DMS 273 (cell line): Measurements from ENCODE around the gene CDC42SE1.
"Not testable (repeated sequence)": the region's sequence is repeated elsewhere in the genome, so short reads cannot be mapped to it uniquely, and the experiment has no call there.

ENCODE experiments used
- DNase-seq: peaks from one replicate; lab custom pipeline; 2025; ENCODE audit not compliant: unreplicated experiment; lab: John Stamatoyannopoulos, UW

The CDC42SE1 gene, protein sequence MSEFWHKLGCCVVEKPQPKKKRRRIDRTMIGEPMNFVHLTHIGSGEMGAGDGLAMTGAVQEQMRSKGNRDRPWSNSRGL

DNA sequence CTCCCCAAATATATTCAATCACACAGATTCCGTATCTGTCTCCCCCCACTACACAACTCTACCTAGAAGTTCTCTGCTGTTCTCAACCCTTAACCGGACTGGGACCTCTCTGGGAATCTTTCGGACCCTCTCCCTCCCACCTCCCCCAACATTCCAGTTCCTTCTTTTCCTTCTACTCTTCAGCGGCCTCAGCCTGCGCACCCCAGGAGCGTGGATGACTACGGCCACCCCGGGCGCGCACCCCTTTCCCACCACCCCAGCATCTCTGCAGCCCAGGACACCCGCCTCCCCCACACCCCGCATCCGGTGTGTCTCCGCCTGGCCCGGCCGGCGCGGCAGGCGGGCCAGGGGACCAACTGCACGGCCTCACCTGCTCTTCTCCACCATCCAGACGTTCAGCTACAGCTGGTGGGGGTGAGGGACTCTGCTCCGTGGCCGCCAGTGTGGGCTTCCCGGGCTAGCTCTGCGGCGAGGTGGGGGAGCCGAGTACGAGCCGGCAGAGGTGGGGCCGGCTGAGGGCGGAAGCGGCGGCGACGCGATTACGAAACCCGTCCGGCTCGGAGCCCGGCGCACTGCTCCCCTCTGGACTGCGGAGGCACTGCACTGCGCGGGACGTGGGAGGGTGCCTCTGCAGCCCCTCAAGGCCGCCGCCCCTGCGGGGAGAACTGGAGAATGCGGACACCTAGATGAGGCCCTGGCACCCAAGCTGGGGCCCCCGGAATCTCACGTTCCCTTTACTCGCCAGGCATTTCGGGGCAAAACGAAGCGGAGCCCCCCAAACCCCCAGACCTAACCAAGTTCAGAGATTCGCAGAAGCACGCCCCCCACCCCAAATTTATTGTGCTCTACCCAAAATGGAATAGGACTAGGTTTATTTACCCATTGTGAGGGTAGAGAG is at the start of gene CDC42SE1:
TSS of gene CDC42SE1 (minus strand) at position 514 of the 898 bp plus-strand sequence. CDS start 3,892 bp downstream, outside the sequence.
- peak; percentile 100 for DNase-seq

GRCh38 chr1:151108331-151108730 is 48.9 kb upstream of the CDC42SE1 start:
- DNase-seq = no peak

DNA sequence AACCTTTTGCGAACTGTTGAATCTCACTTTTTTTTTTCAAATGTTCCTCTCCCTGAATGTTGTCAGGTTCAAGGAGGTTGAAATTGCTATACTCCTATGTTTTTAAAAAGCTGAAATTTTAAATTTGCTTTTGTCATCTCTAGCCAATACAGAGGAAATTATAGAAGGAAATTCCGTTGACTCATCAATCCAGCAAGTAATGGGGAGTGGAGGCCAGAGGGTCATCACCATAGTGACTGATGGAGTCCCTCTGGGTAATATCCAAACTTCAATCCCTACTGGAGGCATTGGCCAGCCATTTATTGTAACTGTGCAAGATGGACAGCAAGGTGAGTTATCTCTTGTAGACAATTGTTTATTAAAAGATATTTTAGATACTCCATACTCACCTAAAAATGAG is 47.5 kb upstream of the CDC42SE1 start:
- no peak for DNase-seq

GRCh38 chr1:151104630-151105029 is 45.2 kb upstream of the CDC42SE1 start:
- no peak for DNase-seq

DNA sequence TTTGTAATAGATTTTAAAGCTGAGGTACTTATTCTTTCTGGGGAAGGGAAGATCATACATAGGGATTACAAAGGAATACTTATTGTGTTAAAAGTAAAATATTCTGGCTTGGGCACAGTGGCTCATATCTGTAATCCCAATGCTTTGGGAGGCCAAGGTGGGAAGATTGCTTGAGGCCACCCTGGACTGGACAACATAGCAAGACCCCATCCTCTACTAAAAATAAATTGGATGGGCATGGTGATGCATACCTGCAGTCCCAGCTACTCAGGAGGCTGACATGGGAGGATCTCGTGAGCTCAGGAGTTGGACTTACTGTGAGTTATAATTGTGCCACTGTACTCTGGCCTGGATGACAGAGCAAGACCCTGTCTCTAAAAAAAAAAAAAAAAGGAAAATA is 38.7 kb upstream of the CDC42SE1 start:
- DNase-seq = no peak

- not testable (repeated sequence) for DNase-seq
These were observed 38.0 kb upstream of the CDC42SE1 start for GRCh38 chr1:151097426-151097825.

- no peak for DNase-seq
These were observed 26.6 kb upstream of the CDC42SE1 start for GRCh38 chr1:151085953-151086559.

DNA sequence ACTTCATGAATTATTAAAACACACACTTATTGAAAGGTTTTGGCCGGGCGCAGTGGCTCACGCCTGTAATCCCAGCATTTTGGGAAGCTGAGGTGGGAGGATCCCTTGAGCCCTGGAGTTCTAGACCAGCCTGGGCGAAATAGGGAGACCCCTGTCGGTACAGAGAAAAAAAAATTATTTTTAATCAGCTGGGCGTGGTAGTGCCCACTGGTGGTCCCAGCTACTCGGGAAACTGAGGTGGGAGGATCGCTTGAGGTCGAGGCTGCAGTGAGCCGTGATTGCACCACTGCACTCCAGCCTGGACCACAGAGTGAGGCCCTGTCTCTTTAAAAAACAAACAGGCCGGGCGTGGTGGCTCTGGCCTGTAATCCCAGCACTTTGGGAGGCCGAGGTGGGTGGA is 12.8 kb upstream of the CDC42SE1 start:
- DNase-seq = peak; percentile 97

DNA sequence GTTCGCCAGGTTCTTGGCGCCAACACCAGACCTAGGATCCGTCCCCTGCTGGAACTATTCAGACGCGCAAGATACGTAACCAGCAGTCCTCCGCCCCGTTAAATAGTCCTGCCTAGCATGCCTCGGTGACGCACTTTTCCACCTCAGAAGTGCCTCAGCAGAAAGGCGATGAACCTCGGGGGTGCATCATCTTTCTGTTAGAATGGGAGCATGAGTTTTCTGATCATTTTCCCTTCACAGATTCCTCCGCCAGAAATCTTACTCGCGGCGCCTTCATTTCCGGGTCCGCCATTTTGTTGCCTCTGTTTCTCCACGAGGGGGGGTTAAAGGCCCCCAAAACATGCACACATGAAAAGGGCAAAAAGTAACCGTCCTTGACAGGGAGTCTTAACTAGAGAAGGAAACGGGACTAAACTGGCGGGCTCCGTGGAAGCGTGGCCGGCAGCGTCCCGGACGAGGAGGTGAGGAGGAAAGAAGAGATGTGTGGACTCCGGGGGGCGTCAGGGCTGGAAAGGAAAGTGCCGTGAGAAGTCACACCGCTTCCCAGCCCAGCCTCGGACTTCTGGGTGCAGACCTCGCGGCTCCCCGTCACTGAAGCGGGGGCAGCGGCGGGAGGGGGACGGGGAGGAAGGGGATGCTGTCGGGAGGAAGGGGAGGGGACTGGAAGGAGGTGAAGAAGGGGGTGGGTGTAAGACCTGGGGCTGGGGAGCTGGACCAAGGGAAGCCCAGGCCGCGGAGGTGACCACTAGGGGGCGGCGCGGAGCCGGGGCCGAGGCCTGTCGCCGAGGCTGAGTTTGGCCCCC is 11.3 kb upstream of the CDC42SE1 start, which contains the start of gene GABPB2:
TSS of gene GABPB2 (plus strand) at position 288 of the 803 bp plus-strand sequence. CDS start 17,429 bp downstream, outside the sequence.
- DNase-seq = peak; percentile 100

DNA sequence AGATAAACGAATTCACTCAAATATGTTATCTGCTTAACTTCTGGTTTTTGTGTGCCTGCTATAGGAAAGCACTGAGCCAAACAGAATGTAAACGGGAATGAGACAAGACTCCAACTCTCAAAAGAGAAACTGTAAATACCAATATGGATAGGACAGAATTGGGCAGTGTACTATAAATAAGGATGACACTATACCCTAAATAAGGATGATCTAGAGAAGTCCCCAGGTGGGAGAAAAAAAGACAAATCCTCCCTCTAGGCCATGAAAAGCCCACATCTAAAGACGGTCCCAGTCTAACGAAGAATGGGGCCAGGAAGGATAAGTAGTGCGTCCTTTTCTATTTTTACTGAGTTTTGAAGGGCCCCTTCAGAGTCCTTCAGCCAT is 9.7 kb upstream of the CDC42SE1 start:
- DNase-seq = no peak

DNA sequence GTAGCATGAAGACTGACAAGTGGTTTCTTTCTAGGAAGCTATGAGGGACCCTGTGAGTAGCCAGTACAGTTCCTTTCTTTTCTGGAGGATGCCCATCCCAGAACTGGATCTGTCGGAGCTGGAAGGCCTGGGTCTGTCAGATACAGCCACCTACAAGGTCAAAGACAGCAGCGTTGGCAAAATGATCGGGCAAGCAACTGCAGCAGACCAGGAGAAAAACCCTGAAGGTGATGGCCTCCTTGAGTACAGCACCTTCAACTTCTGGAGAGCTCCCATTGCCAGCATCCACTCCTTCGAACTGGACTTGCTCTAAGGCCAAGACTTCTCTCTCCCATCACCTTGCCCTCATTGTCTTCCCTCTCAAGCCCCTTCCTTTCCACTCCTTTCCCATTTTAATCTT is 7.8 kb upstream of the CDC42SE1 start:
- DNase-seq = no peak

DNA sequence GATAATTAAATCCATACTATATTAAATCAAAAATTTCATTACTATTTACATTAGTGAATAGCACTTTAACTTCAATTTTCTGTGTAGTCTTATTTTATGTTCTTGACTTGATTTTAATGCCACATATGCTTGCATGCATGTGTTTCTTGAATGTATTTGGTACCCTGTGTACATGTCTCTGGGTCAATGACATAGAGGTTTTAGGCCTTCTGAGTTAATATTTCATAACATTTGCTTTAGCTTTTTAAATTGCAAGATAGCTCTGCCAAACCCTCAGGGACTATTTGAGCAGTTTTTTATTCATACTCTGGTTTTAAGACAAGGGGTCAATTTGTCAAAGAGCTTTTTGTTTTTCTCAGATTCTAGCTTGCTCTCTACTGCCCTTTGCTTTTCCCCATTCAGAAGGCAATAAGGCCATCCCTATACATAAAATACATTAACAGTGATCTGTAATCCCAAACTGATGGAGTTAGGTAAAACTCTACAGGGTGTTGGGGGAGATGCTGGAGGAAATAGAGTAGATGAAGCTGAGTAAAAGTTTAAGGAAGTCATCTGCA is 5.7 kb upstream of the CDC42SE1 start:
- no peak for DNase-seq

DNA sequence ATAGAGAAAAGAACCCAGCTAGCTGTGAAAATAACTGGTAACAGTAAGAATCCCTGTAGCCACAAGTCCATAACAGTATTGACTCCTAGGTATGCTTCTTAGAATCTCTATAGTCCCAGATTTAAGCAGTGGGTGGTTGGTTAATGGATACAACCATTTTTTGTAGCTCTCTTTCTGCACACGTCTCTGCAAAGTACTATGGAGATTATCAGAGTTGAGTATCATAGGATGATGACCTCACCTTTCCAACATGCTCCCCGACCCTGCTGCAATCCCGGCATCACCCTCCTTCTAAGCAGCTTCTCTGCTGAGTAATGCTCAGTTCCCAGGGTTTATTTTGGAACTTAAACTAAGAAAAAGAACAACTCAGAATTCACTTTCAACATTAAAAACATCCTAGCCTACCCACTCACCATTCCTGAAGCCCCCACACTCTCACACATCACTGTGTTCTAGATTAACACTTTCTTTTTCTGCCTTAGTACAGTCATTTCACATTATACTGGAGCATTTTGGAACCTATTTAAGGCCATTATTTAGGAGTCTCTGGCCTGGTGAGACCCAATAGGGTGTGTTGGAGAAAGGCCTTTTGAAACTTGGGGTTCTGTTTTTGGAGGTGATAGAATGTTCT is 3.4 kb upstream of the CDC42SE1 start:
- peak; percentile 94 for DNase-seq

DNA sequence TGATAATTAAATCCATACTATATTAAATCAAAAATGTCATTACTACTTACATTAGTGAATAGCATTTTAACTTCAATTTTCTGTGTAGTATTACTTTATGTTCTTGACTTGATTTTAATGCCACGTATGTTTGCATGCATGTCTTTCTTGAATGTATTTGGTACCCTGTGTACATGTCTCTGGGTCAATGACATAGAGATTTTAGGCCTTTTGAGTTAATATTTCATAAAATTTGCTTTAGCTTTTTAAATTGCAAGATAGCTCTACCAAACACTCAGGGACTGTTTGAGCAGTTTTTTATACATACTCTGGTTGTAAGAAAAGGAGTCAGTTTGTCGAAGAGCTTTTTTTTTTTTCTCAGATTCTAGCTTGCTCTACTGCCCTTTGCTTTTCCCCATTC is 2.3 kb upstream of the CDC42SE1 start:
- DNase-seq = no peak

GRCh38 chr1:151060657-151061421 is 1.4 kb upstream of the CDC42SE1 start:
- DNase-seq = peak; percentile 99

- DNase-seq = peak; percentile 100
These were observed 710 bp upstream of the CDC42SE1 start, which contains the start of gene MLLT11 for GRCh38 chr1:151060007-151060656. MLLT11 (plus strand) TSS chr1:151060397; CDS start chr1:151067225, 6,828 bp downstream.

DNA sequence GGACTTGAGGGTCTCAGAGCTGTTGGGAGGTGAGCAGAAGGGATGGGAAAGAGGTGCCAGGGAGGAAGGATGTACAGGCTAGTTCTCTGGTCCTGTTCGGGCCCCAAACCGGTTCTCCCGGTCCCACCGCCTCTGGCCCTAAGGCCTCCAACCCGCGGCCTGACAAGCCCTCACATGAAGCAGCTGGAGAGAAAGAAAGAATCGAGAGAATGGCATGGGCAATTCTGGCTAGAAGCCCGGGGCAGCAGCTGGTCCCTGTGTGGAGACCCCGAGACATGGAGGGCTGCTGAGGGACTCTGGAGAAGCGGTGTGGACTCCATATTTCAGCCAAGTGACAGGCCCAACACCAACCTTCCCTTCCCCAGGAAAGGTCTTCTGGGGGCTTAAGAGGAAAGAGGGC is 730 bp downstream of the CDC42SE1 start:
- DNase-seq = peak; percentile 100

- DNase-seq = no peak
These were observed 3.3 kb downstream of the CDC42SE1 start for GRCh38 chr1:151056149-151056548.

GRCh38 chr1:151055581-151055980 is 3.8 kb downstream of the CDC42SE1 start:
- DNase-seq = no peak
